Activated CD8-positive, alpha-beta memory T cell treated with anti-CD3 and anti-CD28 coated beads for 24 hours (primary cell): ENCODE data around the gene ZNF556.

ENCODE experiments used
- DNase-seq: peaks from one replicate; pipeline ENCODE4 v3.0.0-alpha.2; 2020

The ZNF556 gene

GRCh38 chr19:2912306-2912705, 45.2 kb downstream of the ZNF556 start:
- DNase-seq: no peak

DNA sequence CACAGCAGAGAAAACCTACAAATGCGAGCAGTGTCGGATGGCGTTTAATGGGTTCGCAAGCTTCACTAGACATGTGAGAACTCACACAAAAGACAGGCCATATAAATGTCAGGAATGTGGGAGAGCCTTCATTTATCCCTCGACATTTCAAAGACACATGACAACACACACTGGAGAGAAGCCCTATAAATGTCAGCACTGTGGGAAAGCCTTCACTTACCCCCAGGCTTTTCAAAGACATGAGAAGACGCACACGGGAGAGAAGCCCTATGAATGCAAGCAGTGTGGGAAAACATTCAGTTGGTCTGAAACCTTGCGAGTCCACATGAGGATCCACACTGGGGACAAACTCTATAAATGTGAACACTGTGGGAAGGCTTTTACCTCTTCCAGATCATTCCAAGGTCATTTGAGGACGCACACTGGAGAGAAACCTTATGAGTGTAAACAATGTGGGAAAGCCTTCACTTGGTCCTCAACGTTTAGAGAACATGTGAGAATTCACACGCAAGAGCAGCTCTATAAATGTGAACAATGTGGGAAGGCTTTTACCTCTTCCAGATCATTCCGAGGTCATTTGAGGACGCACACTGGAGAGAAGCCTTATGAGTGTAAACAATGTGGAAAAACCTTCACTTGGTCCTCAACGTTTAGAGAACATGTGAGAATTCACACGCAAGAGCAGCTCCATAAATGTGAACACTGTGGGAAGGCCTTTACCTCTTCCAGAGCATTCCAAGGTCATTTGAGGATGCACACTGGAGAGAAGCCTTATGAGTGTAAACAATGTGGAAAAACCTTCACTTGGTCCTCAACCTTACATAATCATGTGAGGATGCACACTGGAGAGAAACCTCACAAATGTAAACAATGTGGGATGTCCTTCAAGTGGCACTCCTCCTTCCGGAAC, 50.4 kb downstream of the ZNF556 start:
- no peak for DNase-seq

GRCh38 chr19:2922987-2923386, 55.9 kb downstream of the ZNF556 start:
- no peak for DNase-seq

DNA sequence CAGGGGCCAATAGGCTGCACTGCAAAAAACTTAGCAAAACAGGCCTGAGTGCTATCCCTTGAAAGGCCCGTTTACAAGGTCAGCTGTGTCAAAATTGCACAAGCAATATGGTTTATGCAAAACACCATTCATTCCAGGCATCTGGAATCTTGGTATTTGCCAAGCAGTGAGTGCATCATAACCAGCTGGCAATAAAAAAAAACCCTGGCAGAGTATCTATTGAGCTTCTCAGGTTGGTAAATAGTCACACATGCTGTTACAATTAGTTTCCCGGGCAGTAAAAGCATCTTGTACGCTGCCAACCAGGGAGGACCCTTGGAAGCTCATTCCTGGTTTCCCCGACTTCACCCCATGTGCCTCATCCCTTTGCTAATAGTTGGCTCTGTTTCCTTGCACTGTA, 56.4 kb downstream of the ZNF556 start:
- no peak for DNase-seq

DNA sequence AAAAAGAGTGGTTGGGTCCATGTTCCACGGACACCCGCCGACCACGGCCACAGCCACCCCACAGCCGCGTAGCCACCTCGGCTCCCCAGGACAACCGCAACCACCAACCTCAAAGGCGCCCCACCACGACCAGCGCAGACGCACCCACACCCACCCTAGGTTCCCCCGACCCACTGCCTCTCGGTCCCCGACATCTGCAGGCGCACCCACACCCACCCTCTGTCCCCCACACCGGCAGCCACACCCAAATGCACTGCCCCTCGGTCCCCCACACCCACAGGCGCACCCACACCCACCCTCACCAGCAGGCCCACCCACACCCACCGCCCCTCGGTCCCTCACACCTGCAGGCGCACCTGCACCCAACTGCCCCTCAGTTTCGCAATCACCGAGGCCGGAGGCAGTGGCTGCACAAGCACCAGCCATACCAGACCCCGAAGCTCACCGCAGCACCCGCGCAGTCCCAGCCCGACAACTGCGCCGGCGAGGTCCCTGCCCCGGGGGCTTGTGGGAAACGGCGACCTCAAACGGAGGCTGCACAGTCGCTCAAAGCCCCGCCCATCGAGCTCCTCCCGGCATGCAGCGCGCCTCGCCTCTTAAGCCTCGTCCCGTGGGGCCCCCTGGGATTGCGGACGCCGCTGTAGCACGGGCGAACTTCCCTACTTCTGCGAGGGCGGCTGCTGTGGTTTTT, 59.4 kb downstream of the ZNF556 start:
- no peak for DNase-seq

- DNase-seq: no peak
Measured at GRCh38 chr19:2927032-2927430, 59.9 kb downstream of the ZNF556 start.
